Neural crest cell (in vitro differentiated cells): ENCODE results near the gene PRPF38B. TPM values are rescaled to one million over a fixed set of nuclear protein-coding genes. Genes with fewer than 3 reads are reported as not detected.

Source experiments
- DNase-seq: peaks from one replicate; pipeline ENCODE4 v3.0.0; 2021; ENCODE audit warnings: low read depth, mixed read lengths, low spot score
- H3K27ac Mint-ChIP-seq: one replicate; pipeline ENCODE4 v1.8.0; 2021; ENCODE audit warnings: mild to moderate bottlenecking, mixed read lengths; ENCODE audit not compliant: unreplicated experiment
- H3K27me3 Mint-ChIP-seq: 2 replicates; pipeline ENCODE4 v1.8.0; 2021; ENCODE audit warnings: low read depth, mild to moderate bottlenecking, mixed read lengths
- H3K36me3 Mint-ChIP-seq: 2 replicates; pipeline ENCODE4 v1.8.0; 2021; ENCODE audit warnings: low read depth, mild to moderate bottlenecking, mixed read lengths
- H3K4me1 Mint-ChIP-seq: 2 replicates; pipeline ENCODE4 v1.8.0; 2021; ENCODE audit warnings: mixed read lengths
- H3K4me3 Mint-ChIP-seq: one replicate; pipeline ENCODE4 v1.8.0; 2021; ENCODE audit warnings: mild to moderate bottlenecking, mixed read lengths
- H3K9me3 Mint-ChIP-seq: 2 replicates; pipeline ENCODE4 v1.8.0; 2021; ENCODE audit warnings: mixed read lengths
- CTCF ChIP-seq: fragments of 200-600 bp; sonication (generic); conservative IDR thresholded peaks from 2 replicates; pipeline ENCODE4 v1.5.0; 2021; ENCODE audit warnings: antibody characterized with exemption, mild to moderate bottlenecking
- total RNA-seq: library from RNA; stranded (reverse); gene quantifications from 2 replicates; pipeline ENCODE4 v1.2.1, GENCODE V29; 2021

The PRPF38B gene
- total RNA-seq, 1 donor from 2014 or later = 55.2 TPM

DNA sequence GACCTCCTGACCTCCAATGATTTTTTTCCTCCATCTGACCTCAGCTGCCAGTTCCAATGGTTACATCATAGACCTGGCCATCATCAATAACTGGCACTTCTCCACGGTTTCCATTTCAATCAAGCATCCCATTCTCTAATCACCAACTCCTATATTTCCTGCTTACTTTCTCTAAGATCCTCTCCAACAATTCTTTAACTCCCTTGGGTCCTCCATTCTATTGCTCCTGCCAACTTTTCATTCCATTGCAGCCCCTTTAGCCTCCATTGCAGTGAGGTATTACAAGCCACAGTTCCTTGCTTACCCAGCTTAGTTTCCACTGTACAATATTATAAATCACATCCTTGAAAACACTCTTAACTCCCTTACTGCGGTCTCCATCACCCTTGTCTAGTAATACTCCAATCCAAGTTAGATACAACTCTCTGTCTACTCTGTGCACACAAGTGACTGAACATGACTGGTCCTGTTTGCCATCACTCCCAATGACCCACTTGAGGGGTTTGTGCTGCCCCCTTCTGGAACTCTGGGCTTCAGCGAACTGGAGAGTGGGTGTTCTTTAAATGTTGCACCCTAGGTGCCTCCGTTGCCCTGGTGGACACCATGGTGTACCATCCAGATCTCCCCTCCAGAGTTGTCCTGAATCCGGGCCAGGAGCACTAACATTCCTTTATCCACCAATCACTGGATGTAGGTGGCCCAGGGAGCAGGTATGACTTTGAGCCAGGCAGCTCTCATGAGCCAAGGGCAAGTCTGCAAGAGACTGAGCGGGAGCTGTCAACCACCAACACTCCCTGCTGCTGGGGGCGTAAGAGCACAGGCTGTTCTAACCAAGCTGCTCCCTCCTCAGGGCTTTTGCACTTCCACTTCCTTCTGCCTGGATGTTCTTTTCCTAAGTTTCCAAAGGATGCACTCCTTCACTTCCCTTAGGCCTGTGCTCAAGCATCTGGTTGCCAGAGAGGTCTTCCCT is 16.9 kb downstream of the PRPF38B start:
- H3K27ac Mint-ChIP-seq = no peak overlapping the region
- no peak overlapping the region for H3K4me3 Mint-ChIP-seq
- no peak for DNase-seq

DNA sequence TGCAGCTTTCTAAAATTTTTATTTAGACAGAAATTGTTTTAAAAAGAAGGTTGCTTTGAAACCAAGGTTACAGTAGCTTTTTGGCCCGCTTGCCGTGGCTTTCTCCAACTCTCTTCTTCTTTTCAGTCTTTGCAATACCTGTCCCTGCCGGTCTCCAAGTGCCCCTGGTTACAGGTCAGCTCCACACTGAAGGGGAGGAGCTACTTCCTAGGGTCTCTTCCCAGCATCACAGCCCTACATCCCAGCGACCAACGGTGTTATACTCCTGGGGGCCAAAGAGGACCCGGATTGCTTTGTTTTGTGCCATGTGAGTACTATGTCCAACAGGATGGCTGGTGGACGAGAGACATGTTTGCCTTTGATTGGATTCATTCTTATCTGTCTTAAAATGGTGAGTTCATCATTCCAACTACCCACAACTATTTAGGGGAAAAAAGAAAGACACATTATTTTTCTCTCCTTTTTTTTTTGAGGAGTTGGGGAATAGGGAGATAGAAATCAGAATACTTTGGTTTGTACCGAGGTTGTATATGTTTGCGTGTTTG is 20.6 kb downstream of the PRPF38B start, which contains the start of gene FNDC7:
FNDC7 (plus strand) TSS at position 303 of the 545 bp plus-strand sequence; CDS start at position 329, 26 bp downstream.
- no peak for DNase-seq
- no peaks in the 10 kb centered on the region for H3K36me3 Mint-ChIP-seq
- no peak within 1 kb of the TSS for H3K4me3 Mint-ChIP-seq
- no peaks in the 10 kb centered on the region for H3K27me3 Mint-ChIP-seq
- peaks cover 13% of the 10 kb centered on the region for H3K4me1 Mint-ChIP-seq
- no peak for TF ChIP-seq CTCF
- no peak within 1 kb of the TSS for H3K27ac Mint-ChIP-seq
- no peaks in the 10 kb centered on the region for H3K9me3 Mint-ChIP-seq

More for the DNA sequence above, 16.9 kb downstream of the PRPF38B start:
- Mint-ChIP-seq H3K27me3 (peaks cover 4% of the 10 kb centered on the region), H3K9me3 (no peaks in the 10 kb centered on the region), H3K36me3 (no peaks in the 10 kb centered on the region), H3K4me1 (no peaks in the 10 kb centered on the region)
- TF ChIP-seq CTCF = peak; percentile 20

DNA sequence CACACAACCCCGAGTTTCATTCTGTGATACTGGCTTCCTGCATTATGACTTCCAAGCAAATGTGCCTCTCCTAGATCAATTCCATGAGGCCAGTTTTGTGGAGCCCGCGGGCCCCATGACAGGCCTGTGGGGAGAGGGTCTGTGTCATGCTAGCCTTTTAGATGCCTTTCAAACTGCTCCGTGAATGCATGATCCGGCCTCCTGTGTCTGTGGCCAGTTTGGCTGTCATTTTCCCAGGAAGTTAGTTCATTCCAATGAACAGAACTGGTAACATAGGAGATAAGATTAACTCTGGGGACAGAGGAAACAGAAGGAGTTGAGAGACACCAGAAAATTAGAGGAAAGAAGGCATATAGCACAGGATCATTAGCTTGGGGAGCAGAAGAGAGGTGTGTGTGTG is 23.8 kb downstream of the PRPF38B start:
- no peak overlapping the region for H3K4me3 Mint-ChIP-seq
- DNase-seq = no peak
- TF ChIP-seq CTCF = no peak
- H3K27ac Mint-ChIP-seq = no peak overlapping the region
- H3K27me3 Mint-ChIP-seq = no peaks in the 10 kb centered on the region
- no peaks in the 10 kb centered on the region for H3K36me3 Mint-ChIP-seq
- H3K9me3 Mint-ChIP-seq = no peaks in the 10 kb centered on the region
- peaks cover 17% of the 10 kb centered on the region for H3K4me1 Mint-ChIP-seq

DNA sequence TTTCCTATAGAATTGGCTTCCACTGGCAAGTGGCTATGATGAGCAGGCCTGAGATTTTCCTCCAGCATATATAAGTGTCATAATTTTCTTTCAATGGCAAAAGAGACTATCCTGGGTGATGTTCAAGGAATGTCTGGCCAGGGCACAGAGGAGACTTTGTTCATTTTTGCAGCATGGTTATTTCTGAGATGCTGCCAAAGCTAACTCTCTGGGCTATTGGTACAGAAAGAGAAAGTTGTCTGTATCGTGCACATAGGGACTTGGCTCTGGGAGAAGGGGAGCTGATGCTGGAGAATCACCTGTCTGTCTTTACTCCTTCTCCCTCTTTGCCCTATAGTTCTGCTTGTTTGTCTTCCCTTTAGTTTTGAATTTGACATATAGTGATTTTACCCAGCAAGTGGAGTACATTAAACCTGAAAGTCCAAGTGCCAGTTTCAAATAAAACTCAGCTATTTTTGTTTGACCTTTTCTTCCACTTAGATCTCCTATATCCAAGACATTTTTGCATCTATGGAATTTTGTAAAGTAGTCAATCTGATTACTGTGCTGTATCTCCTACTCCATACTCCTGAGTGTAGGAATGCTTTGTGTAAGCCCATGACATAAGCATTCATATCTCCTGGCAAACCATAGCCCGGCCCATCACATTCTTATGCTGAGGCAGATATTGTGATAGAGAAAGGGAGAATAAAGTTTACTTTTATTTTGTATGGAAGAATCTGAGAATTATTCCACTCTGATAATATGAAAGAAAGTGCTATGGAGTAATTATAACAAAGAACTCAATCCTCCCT is 24.5 kb downstream of the PRPF38B start:
- H3K27me3 Mint-ChIP-seq = no peaks in the 10 kb centered on the region
- peaks cover 17% of the 10 kb centered on the region for H3K4me1 Mint-ChIP-seq
- TF ChIP-seq CTCF = no peak
- no peak overlapping the region for H3K27ac Mint-ChIP-seq
- H3K4me3 Mint-ChIP-seq = no peak overlapping the region
- no peaks in the 10 kb centered on the region for H3K36me3 Mint-ChIP-seq
- no peaks in the 10 kb centered on the region for H3K9me3 Mint-ChIP-seq
- DNase-seq = no peak

DNA sequence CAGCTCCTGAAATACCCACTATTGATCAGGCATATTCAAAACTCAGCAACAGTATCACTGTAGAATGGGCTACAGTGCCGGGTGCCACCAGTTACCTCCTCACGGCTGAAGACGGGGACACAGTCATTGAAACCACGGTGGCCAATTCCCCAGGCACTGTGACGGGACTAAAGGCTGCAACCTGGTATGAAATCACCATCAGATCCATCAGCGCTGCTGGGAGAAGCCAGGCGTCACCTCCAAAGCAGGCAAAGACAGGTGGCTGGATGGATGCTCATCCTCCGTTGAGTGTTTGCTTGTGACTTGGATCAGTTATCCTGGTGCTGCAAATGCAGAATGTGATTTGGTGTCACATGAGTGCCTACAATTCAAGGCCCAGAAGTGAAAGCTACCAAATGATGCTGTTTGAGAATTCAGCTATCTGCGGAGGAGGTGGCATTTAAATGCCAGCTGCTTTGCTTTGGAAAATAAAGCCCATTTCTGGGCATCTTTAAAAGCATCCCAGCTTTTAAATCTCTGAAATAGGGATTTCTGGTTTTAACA is 25.7 kb downstream of the PRPF38B start:
- Mint-ChIP-seq H3K9me3 (no peaks in the 10 kb centered on the region), H3K4me1 (peaks cover 17% of the 10 kb centered on the region), H3K27ac (no peak overlapping the region), H3K4me3 (no peak overlapping the region), H3K36me3 (no peaks in the 10 kb centered on the region), H3K27me3 (no peaks in the 10 kb centered on the region)
- DNase-seq = no peak
- TF ChIP-seq CTCF = no peak
